ENCODE results near the gene TSFM.
A peak's percentile ranks its signal among the peaks of the same experiment; 100 is the strongest.

The TSFM gene

DNA sequence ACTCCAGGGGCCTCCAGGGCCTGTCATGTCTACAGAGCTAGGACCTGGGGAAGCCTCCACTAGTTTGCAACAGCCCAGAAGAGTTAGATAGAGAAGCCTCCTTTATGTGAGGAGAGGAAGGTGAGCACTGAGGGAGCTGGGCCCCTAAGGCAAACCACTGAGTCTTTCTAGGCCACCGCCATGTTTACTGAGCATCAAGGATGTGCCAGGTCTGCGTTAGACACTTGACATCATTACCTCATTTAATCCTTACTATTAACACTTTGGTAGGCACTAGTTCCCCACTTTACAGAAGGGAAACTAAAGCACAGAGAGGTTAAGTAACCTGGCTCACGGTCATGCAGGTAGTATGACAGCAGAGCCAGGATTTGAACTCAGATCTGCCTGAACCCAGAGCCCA lies 51.1 kb downstream of the TSFM start:
- DNase-seq (ENCODE audit: low read depth in 1 of 2, low spot score in 1 of 2): no peak

- no peak for DNase-seq (ENCODE audit: low read depth in 1 of 2, low spot score in 1 of 2)
These were observed 51.7 kb downstream of the TSFM start for GRCh38 chr12:57834086-57834876.

DNA sequence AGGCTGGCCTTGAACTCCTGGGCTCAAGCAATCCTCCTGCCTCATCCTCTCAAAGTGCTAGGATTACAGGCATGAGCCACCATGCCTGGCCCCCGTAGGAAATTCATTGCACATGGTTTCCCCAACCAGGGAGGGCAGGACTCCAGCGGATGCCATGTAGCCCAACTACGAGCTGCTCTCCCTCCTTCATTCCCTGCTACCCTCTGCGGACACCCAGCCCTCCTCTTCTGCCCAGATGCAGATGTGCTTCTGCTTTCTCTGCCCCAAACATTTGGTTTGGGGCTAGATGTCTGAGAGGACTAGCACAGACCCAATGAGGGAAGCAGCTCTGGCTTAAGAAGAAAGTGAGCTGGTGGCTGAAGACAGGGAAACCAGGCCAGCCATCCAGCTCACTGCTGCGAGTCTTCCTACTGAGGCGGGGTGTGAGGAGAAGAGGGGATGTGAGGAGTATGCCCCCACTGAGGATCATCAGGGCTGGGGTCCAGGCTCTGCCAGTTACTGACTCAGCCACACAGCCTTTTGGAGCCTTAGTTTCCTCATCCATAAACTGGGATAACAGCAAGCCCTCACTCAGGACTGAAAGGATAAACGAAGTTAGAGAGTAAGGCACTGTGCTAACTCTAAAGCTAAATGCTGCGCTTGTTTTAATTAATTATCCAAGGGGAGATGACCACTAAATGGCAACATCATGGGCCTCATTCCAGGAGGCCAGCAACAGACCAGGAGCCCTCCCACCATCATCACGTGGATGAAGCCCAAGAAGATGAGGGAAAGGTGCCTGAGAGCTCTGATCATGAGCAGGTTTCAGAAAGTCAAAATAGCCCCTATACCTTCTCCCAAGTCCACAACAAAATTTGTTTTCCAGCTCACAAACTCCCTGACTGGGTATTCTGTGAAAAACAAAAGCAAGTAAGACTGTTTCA lies 53.0 kb downstream of the TSFM start:
- no peak for DNase-seq (ENCODE audit: low read depth in 1 of 2, low spot score in 1 of 2)

DNA sequence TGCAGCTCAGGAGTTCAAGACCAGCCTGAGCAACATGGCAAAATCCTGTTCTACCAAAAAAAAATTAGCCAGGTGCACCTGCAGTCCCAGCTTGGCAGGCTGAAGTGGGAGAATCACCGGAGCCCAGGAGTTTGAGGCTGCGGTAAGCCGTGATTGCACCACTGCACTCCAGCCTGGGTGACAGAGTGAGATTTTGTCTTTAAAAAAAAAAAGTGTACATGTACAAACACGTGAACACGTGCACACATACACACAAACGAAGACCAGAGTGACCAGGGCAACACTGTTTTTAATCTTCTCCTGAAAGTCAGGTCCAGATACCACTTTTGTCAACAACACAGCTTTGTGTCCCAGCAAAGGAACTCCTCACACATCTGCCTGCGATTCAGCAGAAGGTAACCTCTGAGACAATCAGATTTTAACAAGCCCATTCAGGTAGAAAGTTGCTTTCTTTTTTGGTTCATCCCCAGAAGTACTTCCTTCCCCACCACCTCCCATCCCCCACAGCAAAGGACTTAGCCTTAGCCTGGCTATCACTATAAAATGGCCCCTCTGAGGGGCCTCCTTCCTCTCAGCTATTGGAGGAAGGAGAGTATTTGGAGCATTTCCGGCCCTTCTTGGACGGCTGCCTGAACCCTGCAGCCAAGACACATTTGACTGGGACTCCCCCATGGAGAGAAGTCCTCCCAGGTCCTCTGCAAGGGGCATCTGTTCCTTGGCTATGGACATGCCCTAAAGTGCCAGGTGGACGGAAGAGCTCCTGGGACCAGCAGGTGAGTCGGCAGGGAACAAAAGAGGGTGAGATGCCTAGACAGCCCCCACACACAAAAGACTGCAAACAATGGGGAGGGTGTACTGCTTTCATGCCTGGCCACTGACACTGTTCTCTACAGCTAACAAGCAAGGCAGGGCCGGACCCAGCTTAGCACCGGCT lies 54.1 kb downstream of the TSFM start:
- DNase-seq (ENCODE audit: low read depth in 1 of 2, low spot score in 1 of 2): no peak

DNA sequence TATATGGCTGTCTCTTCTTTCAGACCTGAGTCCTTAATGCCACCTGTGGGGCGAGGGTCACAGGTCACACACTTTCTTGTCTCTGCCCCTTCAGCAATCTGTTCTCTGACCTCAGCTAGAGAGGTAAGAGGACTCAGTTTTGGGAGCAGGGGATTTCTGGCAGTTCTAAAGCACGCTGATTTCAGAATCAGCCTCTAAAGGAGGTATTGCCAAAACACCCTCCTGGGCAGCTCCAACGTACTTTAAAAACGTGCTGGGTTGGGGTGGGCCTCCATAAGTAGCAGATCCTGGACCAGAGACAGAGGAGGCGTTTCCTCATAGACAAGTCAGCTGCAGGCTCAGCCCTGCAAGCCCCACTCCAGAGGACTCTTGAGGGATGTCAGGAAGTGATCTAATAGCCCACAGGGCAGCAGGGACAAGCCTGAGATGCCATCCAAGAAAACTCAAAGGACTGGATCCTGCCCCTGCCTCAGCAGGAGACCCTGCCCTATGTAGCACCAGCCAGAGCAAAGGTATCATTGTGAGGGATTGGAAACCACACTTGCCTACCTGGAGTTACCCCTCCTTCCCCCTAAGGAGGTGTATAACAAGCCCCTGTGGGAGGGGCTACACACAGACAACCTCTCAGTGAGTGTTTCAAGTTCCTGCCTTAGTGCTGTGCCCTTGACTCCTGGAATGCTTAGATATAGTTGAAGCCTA lies 55.4 kb downstream of the TSFM start:
- no peak for DNase-seq (ENCODE audit: low read depth in 1 of 2, low spot score in 1 of 2)

DNA sequence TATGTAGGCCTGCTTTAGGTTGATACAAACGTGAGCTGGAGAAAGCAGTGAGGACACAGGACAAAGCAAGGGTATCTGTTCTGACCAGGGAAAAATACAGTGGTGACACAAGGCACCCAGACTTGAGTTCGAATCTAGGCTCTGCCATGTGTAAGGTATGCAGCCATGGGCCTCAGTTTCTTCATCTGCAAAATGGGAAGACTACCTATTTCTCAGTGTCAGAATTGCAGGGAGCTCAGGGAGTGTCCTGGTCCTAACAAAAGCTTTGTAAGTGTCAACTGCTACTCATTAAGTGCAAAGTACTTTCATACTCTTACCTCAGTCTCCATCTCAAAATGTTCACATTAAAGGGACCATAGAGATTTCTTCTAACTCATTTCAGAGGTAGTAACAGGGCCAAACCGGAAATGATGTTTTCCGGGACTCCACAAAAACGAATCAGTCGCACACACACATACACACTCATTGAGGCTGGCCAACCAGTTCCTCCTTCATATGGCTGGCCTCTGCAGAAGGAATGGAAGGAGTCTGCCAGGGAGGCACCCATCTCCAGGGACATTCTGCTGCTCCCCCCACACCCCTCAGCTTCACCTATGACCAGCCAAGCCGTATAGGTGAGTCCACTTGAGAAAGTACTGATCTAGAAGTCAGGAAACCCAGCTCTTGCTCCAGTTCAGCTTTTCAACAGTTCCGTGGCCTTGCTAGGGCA lies 56.2 kb downstream of the TSFM start:
- DNase-seq (ENCODE audit: low read depth in 1 of 2, low spot score in 1 of 2): no peak

DNA sequence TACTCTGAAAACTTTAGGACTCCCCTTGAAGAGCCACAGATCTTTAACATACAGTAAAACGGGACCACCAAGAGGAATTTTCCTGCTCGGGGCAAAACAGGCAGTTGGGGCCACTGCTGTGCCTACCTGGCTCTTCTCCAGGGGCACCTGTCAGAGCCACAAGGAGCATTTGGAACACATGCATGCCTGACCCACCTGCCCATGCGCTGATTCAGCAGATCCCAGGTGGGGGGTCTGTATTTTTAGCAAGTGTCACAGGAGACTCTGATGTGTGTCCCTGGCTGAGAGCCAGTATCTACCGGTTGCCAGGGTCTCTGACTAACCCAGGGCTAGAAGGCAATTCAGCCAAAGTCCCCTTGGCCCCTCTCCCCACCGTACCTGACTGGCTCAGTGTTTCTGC lies 57.4 kb downstream of the TSFM start:
- DNase-seq (ENCODE audit: low read depth in 1 of 2, low spot score in 1 of 2): no peak

DNA sequence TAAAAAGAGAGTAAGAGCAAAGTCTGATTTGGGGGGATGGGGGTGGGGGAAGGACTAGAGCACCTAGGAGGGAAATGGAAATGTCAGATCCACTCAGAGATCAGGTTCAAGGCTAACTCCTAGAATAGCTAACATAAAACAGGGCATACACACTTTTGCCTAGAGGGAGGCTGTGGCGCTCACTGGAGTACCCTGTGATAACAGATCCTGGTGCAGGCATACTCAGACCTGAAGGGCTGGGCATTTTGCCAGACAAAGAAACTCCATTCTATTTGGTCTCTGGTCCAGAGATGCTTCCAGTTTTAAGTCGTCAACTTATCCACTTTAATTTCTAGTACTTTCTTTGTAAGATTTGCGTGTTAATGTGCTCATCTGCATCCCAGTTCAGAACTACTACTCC lies 58.1 kb downstream of the TSFM start:
- DNase-seq (ENCODE audit: low read depth in 1 of 2, low spot score in 1 of 2): no peak

DNA sequence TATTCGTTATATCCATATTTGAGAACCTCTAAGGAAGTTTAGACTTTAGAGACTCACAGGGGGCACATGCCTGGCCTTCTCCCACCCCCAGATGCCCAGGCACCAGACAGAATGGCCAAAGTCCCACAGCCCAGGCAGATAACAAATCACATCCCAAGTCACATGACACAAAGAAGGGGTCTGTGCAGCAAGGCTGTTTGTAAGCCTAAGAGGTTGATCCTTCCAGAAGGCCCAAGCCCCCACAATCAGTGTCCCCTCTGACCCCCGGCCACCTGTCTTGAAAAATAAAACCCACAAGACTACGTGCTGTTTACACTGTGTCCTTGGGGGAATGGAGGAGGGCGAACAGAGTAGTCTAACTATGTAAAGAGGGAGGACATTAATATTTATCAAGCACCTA lies 58.9 kb downstream of the TSFM start:
- DNase-seq (ENCODE audit: low read depth in 1 of 2, low spot score in 1 of 2): no peak

DNA sequence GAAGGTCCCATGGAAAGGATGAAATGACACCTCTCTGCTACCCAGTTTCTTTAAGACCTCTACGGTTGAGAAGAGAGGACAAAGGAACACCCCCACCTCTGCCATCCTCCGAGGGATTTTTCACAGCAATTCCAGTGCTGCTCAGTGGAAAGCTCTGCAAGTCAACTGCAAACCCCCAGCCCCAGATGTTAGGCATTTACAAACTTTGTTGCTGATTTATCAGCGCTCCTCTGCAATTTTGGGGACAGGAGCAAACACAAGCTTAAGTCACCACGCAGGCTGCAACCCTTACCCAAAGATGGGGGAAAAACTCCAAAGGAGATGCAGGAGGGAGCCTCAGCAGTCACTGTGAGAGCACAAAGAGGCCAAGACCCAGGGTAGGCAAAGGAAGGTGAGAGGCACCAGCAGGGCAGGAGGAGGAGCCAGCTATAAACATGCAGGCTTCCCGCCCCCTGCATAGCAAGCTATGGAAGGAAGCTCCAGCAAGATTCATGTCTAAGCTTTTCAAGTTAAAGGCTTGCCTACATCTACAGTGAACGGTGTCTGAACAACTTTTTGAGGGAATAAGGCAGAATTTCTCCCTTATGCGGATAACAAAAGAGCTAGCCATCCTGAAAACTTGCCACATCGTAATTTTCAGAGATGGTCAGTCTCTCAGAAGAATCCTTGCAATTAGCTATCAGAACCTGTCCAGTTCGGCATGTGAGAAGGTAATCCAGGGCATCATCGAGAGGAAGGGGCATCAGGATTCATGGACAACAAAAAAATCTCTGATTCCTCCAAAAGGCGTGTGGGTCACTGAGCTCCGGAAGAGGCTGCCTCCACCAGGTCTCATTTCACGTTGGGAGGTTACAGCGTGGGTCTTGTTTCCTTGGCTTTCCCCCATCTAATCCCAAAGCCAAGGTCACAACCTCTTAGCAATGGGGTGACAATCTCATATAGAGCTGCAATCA lies 60.0 kb downstream of the TSFM start:
- no peak for DNase-seq (ENCODE audit: low read depth in 1 of 2, low spot score in 1 of 2)

GRCh38 chr12:57844709-57845477 lies 62.3 kb downstream of the TSFM start:
- no peak for DNase-seq (ENCODE audit: low read depth in 1 of 2, low spot score in 1 of 2)

- peak in 1 of 2 donors; percentile 47 for DNase-seq (ENCODE audit: low read depth in 1 of 2, low spot score in 1 of 2)
These were observed 63.1 kb downstream of the TSFM start for GRCh38 chr12:57845478-57846284.

DNA sequence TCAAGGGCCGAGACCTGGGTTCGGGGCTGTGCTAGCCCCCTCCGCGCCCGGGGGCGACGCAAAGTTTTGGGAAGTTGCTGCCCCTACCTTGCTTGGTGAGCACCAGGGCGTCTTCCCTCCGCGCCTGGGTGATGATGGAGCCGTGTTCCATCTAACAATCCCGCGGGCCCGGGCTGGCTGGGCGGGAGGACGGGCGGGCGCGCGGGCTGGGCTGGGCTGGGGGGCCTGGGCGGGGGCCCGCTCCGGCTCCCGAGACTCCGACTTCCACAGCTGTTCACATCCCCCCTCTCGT lies 63.6 kb downstream of the TSFM start:
- peak in 1 of 2 donors; percentile 28 for DNase-seq (ENCODE audit: low read depth in 1 of 2, low spot score in 1 of 2)

DNA sequence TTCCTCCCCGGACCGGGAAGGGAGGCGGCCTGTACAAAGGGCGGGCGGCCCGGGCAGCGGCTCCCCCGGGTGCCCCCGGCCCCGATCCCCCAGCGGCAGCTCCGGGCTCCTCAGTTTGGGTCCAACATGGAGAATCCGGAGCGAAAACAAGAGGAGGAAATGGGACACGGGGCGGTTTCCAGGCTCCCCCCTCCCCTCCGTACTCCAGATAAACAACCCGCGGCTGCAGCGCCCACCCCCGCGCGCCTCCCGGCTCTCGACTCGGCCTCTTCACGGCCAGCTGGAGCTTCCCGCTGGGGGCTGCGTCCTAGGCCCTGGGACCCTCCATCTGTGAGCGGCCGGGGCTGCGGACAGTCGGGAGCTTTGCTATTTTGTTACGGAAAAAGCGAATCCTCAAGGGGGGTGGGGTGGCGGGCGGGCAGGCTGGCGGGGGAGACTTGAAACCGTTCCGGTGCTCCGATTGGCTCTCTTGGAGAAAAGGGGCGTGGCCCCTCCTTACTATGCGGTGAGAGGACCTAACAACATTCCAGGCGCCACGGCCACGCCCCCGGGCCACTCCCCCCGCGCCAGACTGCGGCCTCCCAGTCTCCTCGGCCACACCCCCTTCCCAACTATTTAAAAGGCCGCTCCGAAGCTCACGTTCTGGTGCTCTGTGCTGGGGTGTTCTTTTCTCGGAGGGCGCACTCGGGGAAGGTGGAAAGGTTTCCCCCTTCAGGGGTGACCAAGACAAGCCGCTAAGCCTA lies 64.2 kb downstream of the TSFM start, which contains the start of gene CTDSP2:
Gene CTDSP2, minus strand, starts transcription at position 153 of the 743 bp plus-strand sequence. CDS start 294 bp downstream, outside the sequence.
- peak; percentile 63 to 92 for DNase-seq (ENCODE audit: low read depth in 1 of 2, low spot score in 1 of 2)

Measured in activated CD4-positive, alpha-beta T cell treated with anti-CD3 and anti-CD28 coated beads, Interleukin-2, amount 50 U/mL, for 24 hours (primary cell).